OCI-M1 (cell line): ENCODE data around the gene NOS3.

ENCODE experiments used
- DNase-seq: peaks from one replicate; lab custom pipeline; 2025; lab: John Stamatoyannopoulos, UW

NOS3 gene

GRCh38 chr7:150990416-150991186 lies at the start of gene NOS3:
TSS of gene NOS3 (plus strand) at chr7:150991017. CDS start at chr7:150993804, 2,787 bp downstream.
- DNase-seq, result no peak

GRCh38 chr7:150941351-150942000 lies 49.3 kb upstream of the NOS3 start:
- no peak for DNase-seq

- DNase-seq, result peak; percentile 11
Measured at GRCh38 chr7:150942001-150942590, 48.7 kb upstream of the NOS3 start.

GRCh38 chr7:150942591-150943452 lies 48.0 kb upstream of the NOS3 start:
- DNase-seq, result no peak

GRCh38 chr7:150943453-150943814 lies 47.4 kb upstream of the NOS3 start:
- DNase-seq, result no peak

DNA sequence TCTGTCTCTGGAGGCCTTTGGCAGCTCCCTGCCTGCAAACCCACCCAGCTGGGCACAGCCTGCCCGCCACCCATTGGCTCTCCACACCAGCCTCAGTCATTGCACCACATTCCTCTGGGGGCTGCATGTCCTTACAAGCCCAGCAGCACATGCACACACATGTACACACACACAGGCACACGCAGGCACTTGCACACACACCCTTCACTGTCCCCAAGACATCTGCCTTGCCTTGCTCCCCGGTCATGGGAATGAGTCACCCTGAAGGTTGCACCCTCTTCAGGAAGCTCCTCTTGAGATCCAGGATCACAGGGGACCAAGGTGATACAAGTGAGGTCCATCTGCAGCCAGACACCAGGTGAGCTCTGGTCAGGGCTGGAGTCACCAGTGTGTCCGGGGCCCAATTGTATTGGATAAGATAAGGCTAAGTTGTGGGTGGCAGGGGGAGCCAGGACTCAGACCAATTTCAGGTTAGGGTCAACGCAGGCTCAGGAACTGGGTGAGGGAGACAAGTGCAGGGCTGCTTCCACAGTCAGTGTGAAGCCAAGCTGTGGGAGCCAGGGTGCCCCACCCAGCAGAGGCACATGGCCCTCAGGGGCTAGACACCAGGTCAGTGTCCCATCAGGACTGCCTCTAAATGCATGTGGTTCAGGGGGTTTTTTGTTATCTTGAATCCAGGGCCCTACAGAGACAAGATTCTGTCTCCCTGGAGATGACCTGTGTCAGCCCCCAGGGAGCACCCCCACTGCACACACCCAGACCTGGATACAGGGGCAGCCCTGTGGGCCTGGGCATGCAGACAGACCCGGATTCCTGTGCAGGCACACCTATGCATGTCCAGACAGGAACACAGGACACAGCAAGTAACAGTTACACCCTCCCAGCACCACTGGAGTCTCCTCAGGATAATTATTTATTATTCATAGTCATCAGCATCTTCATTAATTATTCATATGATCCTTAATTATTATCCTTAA lies 46.5 kb upstream of the NOS3 start:
- no peak for DNase-seq

DNA sequence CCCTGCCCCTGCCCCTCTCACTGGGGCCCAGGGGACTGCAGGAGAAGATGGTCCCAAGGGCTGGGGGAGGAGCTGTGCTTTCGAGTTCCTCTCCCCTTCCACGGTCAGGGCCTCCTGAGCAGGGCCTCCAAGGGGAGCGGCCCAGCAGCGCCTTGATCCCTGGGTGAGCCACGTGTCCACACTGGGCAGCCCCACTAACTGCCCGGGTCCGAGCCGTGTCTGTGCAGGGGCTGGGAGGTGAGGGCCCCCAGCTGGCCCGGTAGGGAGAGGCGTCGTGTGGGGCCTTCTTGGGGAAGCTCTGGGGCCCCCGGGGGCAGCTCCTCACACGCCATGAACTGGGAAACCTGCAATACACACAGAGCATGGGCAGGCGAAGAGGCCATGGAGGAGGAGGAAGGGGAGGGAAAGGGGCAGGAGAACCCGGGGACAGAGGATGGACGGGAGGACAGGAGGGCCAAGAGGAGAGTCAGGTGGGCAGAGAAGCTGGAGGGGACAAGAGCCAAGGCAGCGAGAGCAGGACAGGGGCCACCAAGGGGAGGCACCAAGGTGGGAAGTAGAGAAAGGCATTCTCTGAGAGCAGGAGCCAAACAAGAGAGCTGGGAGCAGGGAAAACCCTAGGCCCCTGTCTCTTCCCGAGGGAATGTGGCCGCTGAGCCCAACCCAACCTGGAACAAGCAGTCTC lies 45.5 kb upstream of the NOS3 start:
- DNase-seq, result no peak

DNA sequence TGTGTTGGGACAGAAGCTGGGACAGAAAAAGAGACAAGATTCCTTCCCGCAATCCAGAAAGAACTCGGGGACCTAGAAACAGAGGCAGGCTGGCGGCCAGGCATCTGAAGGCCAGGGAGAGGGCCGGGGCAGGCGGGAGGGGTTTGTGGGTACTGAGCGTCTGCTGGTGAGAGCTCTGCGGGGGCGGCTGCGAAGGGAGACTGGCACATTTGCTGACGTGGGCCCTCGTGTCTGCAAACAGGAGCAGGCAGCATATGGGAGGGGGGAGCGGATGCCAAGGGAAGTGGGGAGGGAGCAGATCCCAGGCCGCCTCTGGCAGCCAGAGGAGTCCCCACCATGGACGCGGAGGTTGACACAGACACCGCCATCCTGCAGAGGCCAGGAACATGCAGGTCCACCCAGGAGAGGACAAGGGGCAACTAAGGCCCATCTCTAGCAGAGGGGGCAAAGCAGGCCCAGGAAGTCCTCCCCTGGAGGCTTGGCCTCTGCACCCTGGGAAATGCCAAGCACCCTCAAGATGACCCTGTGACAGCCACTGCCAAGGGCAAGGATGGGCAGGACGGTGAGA lies 44.9 kb upstream of the NOS3 start:
- no peak for DNase-seq

- no peak for DNase-seq
Measured at GRCh38 chr7:150946421-150947240, 44.2 kb upstream of the NOS3 start.

GRCh38 chr7:150947241-150947745 lies 43.5 kb upstream of the NOS3 start:
- DNase-seq, result no peak

DNA sequence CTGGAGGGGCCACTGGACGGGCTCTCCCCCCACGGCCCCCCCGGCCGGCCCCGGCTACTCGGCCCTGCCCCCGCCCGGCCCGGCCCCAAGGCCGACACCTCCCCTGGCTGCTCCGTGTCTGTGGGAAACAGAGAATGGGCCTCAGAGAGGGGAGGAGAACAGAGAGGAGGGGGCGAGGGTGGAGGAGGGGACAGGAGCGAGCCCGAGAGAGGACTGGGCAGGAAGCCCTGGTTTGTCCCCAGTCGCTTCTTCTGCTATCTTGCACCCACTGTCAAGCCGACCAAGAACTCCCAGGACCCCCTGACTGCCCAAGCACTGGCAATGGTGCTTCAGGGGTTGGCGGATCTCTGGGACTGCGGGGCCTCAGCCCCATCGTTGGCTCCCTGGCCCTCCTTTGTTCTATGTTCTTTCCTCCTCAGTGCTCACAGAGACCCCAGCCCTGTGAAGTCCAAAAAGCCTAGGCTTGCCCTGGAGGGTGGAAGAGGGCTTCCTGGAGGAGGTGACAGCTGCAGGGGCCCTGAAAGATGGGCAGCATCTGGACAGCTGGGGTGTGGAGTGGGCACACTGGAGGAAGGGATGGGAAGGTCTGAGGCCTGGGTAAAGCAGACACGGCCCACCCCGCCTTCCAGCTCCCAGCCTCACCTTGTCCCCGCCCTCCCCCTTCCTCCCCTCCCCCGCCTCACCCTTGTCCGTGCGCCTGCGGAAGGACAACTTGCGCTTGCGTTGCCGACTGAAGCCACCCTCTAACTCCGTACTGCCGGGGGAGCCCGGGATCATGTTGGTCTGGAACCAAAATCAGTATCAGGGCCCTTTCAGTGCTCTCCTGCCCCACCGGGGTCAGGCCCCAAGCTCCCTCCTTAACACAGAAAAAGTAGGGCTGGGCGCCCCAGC lies 42.8 kb upstream of the NOS3 start:
- no peak for DNase-seq

DNA sequence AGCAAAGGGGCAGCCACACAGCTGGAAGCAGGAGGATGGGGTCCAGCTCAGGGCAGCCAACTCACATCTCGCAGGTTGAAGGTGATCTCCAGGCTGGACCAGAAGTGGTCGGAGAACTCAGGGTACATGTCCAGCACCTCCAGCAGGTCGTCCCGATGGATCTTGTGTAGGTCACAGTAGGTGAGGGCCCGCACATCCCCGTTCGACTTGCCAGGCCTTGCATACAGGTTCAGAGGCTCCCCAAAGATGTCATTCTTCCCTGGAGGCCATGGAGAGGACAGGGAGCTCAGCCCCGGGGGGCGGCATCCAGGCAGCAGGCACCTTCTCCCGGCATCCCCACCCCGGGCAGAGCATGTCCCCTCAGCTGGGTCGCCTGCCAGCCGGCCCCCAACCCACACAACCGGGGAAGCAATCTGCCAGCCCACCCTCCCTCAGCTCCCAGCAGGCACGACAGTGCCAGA lies 42.0 kb upstream of the NOS3 start:
- no peak for DNase-seq

GRCh38 chr7:150949564-150949963 lies 41.3 kb upstream of the NOS3 start:
- DNase-seq, result no peak

DNA sequence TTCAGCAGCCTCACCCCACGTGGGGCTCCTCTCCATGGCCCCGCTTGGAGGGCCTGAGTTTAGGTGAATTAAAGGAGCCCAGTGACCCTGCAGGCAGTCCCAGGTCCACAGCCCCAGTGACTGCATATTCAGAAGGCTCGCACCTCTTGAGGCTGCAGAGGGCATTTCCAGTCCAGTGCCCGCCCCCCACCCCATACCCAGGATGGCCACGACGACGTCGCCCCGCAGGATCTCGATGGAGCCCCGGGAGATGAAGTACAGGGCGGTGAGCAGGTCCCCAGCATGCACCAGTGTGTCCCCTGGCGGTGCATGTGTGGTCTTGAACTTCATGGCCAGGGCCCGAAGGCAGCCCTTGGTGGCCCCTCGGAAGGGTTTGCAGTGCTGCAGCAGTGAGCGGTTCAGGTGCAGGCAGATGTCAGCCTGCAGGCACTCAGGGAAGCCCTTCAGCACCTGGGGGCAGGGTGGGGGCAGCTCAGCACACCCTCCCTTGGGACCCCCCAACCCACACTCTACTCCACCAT lies 40.8 kb upstream of the NOS3 start:
- DNase-seq, result no peak

- no peak for DNase-seq
Measured at GRCh38 chr7:150950496-150951180, 40.2 kb upstream of the NOS3 start.

GRCh38 chr7:150951181-150951520 lies 39.7 kb upstream of the NOS3 start:
- no peak for DNase-seq

DNA sequence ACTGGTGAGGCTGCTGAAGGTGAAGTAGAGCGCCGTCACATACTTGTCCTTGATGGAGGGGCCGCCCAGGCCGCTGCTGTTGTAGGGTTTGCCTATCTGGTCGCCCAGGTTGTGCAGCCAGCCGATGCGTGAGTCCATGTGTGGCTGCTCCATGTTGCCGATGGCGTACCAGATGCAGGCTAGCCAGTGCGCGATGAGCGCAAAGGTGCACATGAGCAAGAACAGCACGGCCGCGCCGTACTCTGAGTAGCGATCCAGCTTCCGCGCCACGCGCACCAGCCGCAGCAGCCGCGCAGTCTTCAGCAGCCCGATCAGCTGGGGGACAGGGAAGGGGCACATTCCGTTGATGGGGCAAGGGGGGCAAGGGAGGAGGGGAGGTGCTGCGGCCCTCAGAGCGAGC lies 39.3 kb upstream of the NOS3 start:
- no peak for DNase-seq
